Raji (cell line): Measurements from ENCODE around the gene ZBTB20.

Experiments used
- POLR2A ChIP-seq: IDR thresholded peaks from 2 replicates; pipeline ENCODE4 v1.6.1; 2011; ENCODE audit warnings: low read depth, low read length, control low read depth; ENCODE audit not compliant: insufficient read depth

The ZBTB20 gene

DNA sequence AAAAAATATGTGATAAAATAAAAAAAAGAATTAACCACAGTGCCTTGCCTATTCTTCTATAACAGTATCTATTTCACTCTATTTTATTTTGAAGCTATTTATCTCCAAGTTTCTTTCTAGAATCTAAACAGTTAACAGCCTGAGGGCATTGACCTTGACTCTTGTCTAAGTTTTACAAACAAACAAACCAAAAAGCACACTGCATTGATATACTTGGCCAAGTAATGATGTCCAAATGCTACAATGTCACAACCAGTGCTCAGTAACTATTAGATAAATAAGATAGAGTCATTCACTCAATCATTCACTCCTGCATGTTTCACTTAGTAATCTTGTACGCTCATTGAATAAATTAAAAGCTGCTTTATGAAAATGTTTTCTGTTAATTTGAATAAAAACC is 466.8 kb downstream of the ZBTB20 start:
- no peak for TF ChIP-seq POLR2A

DNA sequence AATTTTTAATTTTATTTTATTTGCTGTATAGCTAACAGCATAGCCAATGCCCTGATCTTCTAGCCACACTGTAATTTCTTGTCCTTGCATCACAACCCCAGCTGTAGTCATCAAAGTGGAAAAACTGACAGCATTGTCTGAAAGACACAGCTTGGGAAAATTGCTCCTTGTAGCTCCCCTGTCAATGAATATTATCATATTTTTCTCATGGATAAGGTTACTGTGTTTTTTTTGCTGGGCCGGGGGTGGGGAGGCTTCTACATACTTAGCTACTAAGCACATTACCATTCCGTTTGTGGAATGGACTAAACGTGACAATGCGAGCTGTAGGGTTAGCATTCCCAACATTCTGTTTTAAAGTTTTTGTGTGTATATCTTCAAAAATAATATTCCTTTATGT is 472.0 kb downstream of the ZBTB20 start:
- TF ChIP-seq POLR2A = no peak

DNA sequence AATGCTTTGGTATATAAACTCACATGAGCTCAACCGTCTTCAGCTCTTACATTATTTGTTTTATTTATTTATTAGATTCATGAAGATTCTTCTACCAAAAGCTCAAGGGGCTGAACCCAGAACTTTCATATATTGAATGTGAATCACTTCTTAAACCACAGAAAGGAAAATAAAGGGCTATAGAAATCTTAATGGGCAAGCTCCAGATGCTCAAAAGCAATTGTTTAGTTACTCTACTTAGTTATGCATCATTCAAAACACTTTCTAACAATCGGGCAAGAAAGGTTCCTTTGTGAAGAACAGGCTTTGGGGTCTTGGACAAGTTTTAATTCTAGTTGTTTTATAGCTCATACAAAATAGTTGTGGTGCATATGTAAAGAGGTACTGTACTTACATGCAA is 473.1 kb downstream of the ZBTB20 start:
- TF ChIP-seq POLR2A = no peak

DNA sequence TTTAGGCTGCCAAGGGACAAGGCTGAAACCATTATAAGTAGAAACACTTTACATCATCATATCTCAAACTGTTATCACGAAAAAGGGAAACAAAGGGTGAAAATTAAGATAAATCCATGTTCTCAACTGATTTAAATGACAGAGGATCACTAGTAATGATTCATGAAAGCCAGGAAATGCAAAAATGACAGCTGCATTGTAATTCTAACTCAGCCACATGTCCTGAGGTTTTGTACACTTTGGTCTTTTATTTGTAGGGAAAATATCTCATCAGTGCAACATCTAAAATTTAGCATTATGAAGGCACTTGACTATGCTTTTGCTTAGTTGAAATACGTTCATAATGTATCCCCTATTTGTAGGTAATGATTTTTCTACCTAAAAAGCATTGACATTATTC is 473.6 kb downstream of the ZBTB20 start:
- no peak for TF ChIP-seq POLR2A

GRCh38 chr3:114672692-114673447 is 474.2 kb downstream of the ZBTB20 start:
- no peak for TF ChIP-seq POLR2A

- no peak for TF ChIP-seq POLR2A
Measured at GRCh38 chr3:114671741-114672510, 475.2 kb downstream of the ZBTB20 start.

GRCh38 chr3:114669614-114670013 is 477.5 kb downstream of the ZBTB20 start:
- TF ChIP-seq POLR2A = no peak

- TF ChIP-seq POLR2A = no peak
Measured at GRCh38 chr3:114668099-114668498, 479.0 kb downstream of the ZBTB20 start.

- no peak for TF ChIP-seq POLR2A
Measured at GRCh38 chr3:114666623-114667022, 480.5 kb downstream of the ZBTB20 start.

DNA sequence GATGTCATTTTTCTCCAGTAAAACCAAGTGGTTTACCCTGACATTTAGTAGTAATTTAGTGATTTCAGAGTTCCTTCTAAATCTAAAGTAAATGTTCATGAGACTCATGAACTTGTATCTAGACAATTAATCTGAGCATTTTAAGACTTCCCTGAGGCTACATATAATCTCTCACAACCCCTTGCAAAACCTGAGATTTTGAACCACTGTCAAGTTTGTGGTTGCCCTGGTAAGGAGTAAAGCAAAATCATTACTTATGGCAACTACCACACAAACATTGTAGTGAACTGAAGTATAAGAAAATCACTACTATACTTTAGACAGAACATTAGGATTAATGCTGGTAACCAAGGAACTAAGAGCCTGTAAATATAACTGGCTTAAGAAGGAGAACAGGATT is 483.1 kb downstream of the ZBTB20 start:
- no peak for TF ChIP-seq POLR2A

DNA sequence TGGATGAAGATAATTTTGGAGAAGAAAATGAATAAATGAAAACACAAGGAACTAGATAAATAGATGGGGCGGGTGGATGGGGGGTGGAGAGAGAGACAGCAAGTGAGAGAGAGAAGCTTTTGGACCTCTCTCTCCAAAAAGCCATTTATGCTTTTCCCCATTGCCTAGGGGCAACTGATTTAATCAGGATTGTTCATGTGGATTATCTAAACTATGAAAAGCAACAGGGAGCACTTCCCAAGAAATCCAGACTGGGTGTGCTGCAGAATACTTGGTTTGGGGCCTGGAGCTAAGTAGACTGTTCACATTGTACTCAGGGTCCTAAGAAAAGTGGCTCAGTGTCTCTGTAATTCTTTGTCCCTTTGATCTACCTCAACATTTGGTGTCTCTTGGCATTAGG is 486.3 kb downstream of the ZBTB20 start:
- TF ChIP-seq POLR2A = no peak

DNA sequence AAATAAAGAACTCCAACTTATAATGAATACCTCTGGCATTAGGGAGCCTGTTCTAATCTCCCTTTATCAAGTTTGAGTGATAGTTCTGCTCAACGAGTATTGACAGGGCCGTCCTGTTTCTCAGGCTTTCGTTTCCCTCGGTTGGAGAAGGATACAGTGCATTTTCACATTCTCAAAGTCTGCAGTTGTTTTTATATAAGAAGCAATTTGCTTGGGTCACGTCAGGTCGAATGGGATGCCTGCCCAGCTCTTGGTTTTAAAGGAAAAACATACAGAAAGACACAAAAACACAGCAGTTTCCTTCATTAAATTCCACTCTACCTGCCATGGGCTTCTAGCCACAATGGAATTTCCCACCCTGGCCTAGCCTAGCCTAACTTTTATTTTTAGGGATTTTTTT is 487.0 kb downstream of the ZBTB20 start:
- TF ChIP-seq POLR2A = no peak

DNA sequence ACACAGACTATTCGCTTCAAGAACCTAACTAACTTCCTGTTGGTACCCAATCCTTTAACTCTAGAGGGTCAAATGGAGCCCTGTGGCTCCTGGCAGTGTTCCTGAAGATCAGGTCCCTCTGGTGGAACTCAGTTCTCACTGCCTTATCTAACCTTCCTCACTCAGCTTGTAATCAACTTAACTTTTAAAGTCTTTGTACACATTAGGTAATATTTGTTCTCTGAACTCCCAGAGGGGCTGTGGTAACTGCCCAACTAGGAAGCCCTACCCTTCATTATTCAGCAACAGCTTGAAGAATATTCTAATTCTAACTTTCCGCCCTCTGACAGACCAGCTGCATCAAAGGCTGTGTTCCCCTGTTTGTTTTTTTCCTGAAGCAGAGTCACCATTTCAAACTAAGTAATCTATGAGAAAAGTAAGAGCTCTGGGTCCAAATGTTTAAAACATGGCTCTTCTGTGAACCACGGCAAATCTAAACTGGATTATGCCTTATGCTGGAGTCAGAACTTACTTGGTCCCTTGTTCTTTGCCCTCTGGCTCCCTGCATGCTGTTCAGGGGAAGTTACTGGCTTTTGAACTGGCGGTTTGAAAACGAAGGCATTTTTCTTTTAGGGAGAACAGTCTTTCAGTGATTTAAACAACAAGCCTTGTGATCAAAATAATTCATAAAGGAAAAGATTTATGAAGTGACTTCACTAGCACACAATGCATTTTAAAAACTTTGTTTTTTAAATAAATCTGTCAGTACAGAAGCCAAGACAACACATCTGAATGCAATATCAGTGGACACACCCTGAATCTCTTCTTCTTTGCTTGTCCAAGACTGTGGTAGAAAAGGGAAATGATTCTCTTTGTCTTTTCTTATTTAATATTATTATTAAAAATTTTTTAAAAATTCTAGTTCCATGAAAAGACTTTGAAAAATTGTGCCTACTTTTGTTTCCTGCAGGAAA is 487.7 kb downstream of the ZBTB20 start:
- TF ChIP-seq POLR2A = no peak

- TF ChIP-seq POLR2A = no peak
Measured at GRCh38 chr3:114651555-114651954, 495.5 kb downstream of the ZBTB20 start.

DNA sequence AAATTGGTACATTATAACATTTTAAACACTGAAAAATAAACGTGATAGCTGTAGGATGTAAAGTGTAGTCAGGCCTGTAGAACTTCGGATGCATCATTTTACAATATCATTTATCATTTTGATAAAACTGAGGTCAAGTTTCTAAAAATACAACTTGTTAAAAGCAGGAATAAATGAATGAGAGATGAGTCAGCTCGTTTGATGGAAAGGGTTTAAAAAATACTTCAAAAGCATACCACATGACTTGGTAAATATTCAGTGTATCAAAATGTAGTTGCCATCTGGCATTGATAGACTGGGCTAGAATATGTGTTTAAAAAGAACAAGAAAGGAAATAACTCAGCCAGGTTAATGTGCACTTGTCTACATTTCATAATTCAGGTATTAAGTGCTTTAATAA is 496.3 kb downstream of the ZBTB20 start:
- TF ChIP-seq POLR2A = no peak
